GM12864 (cell line): ENCODE results near the gene MKRN2.
"Not testable (repeated sequence)": the region's sequence is repeated elsewhere in the genome, so short reads cannot be mapped to it uniquely, and the experiment has no call there.

ENCODE experiments used
- DNase-seq: peaks from one replicate; pipeline ENCODE4 v3.0.0-alpha.2; 2011; ENCODE audit warnings: low read depth
- H3K4me3 ChIP-seq: 2 replicates; pipeline ENCODE4 v1.5.1; 2011; ENCODE audit warnings: mild to moderate bottlenecking, low read depth, low read length, control low read depth
- TF ChIP-seq, protein P1 (sequence below): IDR thresholded peaks from 2 replicates; pipeline ENCODE4 v1.5.1; 2011; ENCODE audit warnings: low read depth, mild to moderate bottlenecking, moderate library complexity, low read length, control low read depth, inconsistent platforms; ENCODE audit errors: missing control alignments

The MKRN2 gene

DNA sequence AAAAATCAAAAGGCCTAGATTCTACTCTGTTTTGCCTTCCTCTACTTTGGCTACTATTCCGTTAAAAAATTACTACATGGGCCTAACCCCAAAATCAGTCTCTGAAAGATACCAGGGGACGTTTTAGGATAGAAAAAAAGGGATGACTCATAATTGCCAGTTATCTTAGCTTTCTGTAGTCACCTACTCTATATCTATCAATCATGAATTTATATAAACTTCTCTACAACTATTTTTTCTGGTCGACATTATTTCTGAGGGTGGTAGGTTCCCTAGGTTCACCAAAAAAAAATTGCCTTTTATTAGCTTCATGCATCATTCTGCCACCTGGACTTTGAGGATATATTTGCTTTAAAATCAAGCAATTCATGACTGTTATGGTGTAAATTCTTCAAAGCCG, 70.5 kb downstream of the MKRN2 start:
- TF ChIP-seq, protein P1, sequence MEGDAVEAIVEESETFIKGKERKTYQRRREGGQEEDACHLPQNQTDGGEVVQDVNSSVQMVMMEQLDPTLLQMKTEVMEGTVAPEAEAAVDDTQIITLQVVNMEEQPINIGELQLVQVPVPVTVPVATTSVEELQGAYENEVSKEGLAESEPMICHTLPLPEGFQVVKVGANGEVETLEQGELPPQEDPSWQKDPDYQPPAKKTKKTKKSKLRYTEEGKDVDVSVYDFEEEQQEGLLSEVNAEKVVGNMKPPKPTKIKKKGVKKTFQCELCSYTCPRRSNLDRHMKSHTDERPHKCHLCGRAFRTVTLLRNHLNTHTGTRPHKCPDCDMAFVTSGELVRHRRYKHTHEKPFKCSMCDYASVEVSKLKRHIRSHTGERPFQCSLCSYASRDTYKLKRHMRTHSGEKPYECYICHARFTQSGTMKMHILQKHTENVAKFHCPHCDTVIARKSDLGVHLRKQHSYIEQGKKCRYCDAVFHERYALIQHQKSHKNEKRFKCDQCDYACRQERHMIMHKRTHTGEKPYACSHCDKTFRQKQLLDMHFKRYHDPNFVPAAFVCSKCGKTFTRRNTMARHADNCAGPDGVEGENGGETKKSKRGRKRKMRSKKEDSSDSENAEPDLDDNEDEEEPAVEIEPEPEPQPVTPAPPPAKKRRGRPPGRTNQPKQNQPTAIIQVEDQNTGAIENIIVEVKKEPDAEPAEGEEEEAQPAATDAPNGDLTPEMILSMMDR = no peak
- DNase-seq = no peak
- no peak overlapping the region for H3K4me3 ChIP-seq

DNA sequence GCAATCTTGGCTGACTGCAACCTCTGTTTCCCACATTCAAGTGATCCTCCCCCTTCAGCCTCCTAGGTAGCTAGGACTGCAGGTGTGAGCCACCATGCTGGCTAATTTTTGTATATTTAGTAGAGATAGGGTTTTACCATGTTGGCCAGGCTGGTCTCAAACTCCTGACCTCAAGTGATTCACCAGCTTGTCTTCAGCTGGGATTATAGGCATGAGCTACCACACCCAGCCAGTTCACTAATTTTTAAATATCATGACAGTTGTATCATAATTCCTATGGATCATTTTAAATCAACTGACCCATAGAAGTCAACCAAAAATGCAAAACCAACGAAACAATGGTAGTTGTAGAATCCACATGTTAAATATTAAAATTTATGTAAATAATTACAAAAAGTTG, 71.9 kb downstream of the MKRN2 start:
- no peak for DNase-seq
- TF ChIP-seq, protein P1 = no peak
- H3K4me3 ChIP-seq = no peak overlapping the region

DNA sequence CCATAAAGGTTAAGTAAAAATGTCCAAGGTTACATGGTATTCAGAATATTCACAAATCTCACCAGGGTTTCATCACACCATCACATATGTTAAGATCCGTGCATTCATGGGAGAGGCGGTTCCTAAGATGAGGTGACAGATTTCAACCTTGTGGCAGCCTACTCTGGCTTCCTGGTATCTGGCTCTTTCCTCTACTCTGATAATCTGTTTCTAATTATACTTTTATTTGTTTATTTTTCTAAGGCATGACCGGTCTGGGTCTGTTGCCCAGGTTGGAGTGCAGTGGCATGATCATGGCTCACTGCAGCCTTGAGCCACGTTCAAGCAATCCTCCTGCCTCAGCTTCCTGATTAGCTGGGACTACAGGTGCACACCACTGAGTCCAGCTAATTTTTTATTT, 72.7 kb downstream of the MKRN2 start:
- no peak overlapping the region for H3K4me3 ChIP-seq
- TF ChIP-seq, protein P1 = no peak
- DNase-seq = no peak

DNA sequence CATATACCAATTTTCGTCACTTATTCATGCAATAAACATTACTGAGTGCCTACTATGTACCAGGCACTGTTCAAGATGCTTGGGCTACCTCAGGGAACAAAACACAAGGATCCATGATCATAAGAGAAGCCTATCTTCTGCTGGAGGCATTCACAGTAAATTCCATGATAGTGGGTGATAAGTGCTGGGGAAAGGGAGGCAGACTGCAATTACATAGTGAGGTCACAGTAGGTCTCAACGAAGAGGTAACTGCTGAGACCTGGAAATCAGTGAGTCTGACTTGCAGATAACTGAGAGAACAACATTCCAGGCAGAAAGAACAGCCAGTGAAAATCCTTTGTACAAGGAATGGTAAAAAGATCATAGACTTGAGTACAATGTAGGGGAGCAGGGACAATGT, 73.4 kb downstream of the MKRN2 start:
- no peak for DNase-seq
- TF ChIP-seq, protein P1 = no peak
- H3K4me3 ChIP-seq = no peak overlapping the region

DNA sequence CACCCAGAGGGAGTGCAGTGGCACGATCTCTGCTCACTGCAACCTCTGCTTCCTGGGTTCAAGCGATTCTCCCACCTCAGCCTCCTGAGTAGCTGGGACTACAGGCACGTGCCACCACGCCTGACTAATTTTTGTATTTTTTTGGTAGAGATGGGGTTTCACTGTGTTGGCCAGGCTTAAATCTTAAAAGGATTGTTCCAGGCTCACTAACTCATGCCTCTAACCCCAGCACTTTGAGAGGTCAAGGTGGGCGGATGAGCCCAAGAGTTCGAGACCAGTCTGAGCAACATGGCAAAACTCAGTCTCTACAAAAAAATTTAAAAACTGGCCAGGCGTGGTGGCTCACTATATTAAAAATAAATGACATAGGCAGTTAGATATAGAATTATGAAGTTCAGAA, 74.0 kb downstream of the MKRN2 start:
- H3K4me3 ChIP-seq, DNase-seq: not testable (repeated sequence)

DNA sequence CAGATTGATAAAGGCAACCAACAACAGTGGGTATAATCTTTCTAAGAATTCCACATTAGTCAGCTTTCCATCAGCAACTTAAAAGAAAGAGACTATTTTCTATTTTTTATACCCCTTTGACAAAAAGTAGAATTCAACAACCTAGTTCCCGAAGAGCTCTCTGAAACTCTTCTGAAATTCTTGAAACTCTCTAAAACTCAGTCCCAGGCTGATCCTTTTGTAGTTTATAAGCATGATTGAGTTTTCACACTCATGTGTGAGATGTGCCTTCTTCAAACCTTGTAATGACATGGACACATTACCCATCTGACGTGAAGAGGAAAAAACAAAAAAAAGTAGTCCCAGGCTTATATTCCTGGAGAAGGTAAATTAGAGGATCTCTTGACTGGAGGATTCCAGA, 75.6 kb downstream of the MKRN2 start:
- H3K4me3 ChIP-seq = no peak overlapping the region
- no peak for DNase-seq
- TF ChIP-seq, protein P1 = no peak

DNA sequence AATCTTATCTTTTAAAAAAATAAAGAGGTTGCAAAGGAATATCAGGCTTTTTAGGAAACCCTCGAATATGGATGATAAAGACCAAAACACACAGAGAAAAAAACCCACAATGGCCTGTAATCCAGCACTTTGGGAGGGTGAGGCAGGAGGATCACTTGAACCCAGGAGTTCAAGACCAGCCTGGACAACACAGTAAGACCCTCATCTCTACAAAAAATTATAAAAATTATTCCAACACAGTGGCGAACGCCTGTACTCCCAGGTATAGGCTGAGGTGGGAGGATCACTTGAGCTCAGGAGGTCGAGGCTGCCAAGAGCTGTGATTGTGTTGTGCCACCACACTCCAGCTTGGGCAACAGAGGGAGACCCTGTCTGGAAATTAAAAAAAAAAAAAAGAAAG, 76.2 kb downstream of the MKRN2 start:
- H3K4me3 ChIP-seq = no peak overlapping the region
- TF ChIP-seq, protein P1 = no peak
- no peak for DNase-seq
